Measurements from ENCODE around the gene FBN1.

Gene FBN1

DNA sequence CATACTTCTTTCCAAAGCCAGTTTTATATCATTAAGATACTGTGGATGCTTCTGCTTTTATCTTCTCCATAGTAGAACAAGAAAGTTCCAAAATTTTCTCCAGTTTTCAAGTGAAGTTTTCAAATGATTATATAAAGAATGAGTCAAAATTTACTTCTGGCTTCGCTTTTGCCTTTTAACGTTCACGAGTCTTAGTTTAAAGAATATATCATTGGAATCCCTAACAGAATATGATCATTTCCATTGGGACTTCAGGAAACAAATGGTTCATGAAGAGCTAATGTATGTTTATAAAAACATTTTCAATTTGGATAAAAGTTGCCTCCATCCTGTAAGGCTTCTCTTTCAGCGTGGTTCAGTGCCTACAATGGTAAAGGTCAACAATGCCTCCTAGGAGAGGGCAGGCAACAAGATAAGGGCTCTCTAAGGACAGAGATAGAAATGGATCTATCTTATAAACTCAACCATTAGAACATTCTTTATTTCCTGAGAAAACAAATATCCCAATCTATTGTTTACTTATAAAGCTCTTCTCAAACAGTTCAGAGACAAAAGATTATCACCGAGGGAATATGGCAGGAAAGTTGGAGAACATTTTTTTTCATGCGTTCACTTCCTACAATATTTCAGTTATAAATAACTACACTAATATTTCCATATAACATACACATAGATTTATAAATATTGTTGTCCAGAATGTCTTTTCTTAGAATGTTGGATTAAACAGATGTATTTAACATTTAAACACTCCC is 60.5 kb downstream of the FBN1 start:
- DNase-seq: no peak
- H3F3A ChIP-seq (ENCODE audit: insufficient read depth, low read length): no peaks in the 10 kb centered on the region
- TF ChIP-seq EZH2phosphoT487 (IDR thresholded peaks at IDR 0.05; ENCODE audit: low read length): no peak
- TF ChIP-seq, protein P1, sequence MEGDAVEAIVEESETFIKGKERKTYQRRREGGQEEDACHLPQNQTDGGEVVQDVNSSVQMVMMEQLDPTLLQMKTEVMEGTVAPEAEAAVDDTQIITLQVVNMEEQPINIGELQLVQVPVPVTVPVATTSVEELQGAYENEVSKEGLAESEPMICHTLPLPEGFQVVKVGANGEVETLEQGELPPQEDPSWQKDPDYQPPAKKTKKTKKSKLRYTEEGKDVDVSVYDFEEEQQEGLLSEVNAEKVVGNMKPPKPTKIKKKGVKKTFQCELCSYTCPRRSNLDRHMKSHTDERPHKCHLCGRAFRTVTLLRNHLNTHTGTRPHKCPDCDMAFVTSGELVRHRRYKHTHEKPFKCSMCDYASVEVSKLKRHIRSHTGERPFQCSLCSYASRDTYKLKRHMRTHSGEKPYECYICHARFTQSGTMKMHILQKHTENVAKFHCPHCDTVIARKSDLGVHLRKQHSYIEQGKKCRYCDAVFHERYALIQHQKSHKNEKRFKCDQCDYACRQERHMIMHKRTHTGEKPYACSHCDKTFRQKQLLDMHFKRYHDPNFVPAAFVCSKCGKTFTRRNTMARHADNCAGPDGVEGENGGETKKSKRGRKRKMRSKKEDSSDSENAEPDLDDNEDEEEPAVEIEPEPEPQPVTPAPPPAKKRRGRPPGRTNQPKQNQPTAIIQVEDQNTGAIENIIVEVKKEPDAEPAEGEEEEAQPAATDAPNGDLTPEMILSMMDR (IDR thresholded peaks at IDR 0.05; ENCODE audit: low read length): no peak
- TF ChIP-seq EZH2 (optimal IDR thresholded peaks at IDR 0.05; ENCODE audit: low read depth, low read length): no peak
- no peaks in the 10 kb centered on the region for H3K27me3 ChIP-seq (replicated peaks; ENCODE audit: insufficient read depth, low read length)
- H3K79me2 ChIP-seq (ENCODE audit: low read length): no peaks in the 10 kb centered on the region
- H3K4me1 ChIP-seq (ENCODE audit: low read length): no peaks in the 10 kb centered on the region
- H3K9ac ChIP-seq (ENCODE audit: low read length): no peak overlapping the region
- H3K9me3 ChIP-seq (replicated peaks; ENCODE audit: insufficient read depth, low read length): no peaks in the 10 kb centered on the region
- H3K9me2 ChIP-seq (replicated peaks; ENCODE audit: insufficient read depth, low read length): no peaks in the 10 kb centered on the region
- H3K4me2 ChIP-seq (ENCODE audit: low read depth, low read length): no peak overlapping the region
- H3K36me3 ChIP-seq (replicated peaks; ENCODE audit: insufficient read depth, low read length): no peaks in the 10 kb centered on the region
- H4K20me1 ChIP-seq (ENCODE audit: insufficient read depth, low read length): no peaks in the 10 kb centered on the region
- H3K4me3 ChIP-seq (ENCODE audit: low read length): no peak overlapping the region
- no peak overlapping the region for H3K27ac ChIP-seq (ENCODE audit: low read length)
- no peak overlapping the region for H2AFZ ChIP-seq (ENCODE audit: low read length)

GRCh38 chr15:48584090-48584811 is 61.3 kb downstream of the FBN1 start:
- no peak for DNase-seq
- Histone ChIP-seq H3K27me3 (replicated peaks; ENCODE audit: insufficient read depth, low read length) (no peaks in the 10 kb centered on the region), H3K9me3 (replicated peaks; ENCODE audit: insufficient read depth, low read length) (no peaks in the 10 kb centered on the region), H4K20me1 (ENCODE audit: insufficient read depth, low read length) (no peaks in the 10 kb centered on the region), H3K79me2 (ENCODE audit: low read length) (no peaks in the 10 kb centered on the region), H3K9me2 (replicated peaks; ENCODE audit: insufficient read depth, low read length) (no peaks in the 10 kb centered on the region), H2AFZ (ENCODE audit: low read length) (no peak overlapping the region), H3F3A (ENCODE audit: insufficient read depth, low read length) (no peaks in the 10 kb centered on the region), H3K27ac (ENCODE audit: low read length) (no peak overlapping the region), H3K36me3 (replicated peaks; ENCODE audit: insufficient read depth, low read length) (no peaks in the 10 kb centered on the region), H3K4me1 (ENCODE audit: low read length) (no peaks in the 10 kb centered on the region), H3K9ac (ENCODE audit: low read length) (no peak overlapping the region), H3K4me2 (ENCODE audit: low read depth, low read length) (no peak overlapping the region), H3K4me3 (ENCODE audit: low read length) (no peak overlapping the region)
- TF ChIP-seq, protein P1 (IDR thresholded peaks at IDR 0.05; ENCODE audit: low read length): no peak
- no peak for TF ChIP-seq EZH2phosphoT487 (IDR thresholded peaks at IDR 0.05; ENCODE audit: low read length)
- TF ChIP-seq EZH2 (optimal IDR thresholded peaks at IDR 0.05; ENCODE audit: low read depth, low read length): no peak

- Histone ChIP-seq H3K36me3 (replicated peaks; ENCODE audit: insufficient read depth, low read length) (no peaks in the 10 kb centered on the region), H3K4me3 (ENCODE audit: low read length) (no peak overlapping the region), H3K27me3 (replicated peaks; ENCODE audit: insufficient read depth, low read length) (no peaks in the 10 kb centered on the region), H3K4me2 (ENCODE audit: low read depth, low read length) (no peak overlapping the region), H3K4me1 (ENCODE audit: low read length) (no peaks in the 10 kb centered on the region), H4K20me1 (ENCODE audit: insufficient read depth, low read length) (no peaks in the 10 kb centered on the region), H3K9me3 (replicated peaks; ENCODE audit: insufficient read depth, low read length) (no peaks in the 10 kb centered on the region), H3K27ac (ENCODE audit: low read length) (no peak overlapping the region), H3K9ac (ENCODE audit: low read length) (no peak overlapping the region), H3K9me2 (replicated peaks; ENCODE audit: insufficient read depth, low read length) (no peaks in the 10 kb centered on the region), H3F3A (ENCODE audit: insufficient read depth, low read length) (no peaks in the 10 kb centered on the region), H2AFZ (ENCODE audit: low read length) (no peak overlapping the region), H3K79me2 (ENCODE audit: low read length) (no peaks in the 10 kb centered on the region)
- no peak for TF ChIP-seq EZH2phosphoT487 (IDR thresholded peaks at IDR 0.05; ENCODE audit: low read length)
- no peak for TF ChIP-seq EZH2 (optimal IDR thresholded peaks at IDR 0.05; ENCODE audit: low read depth, low read length)
- TF ChIP-seq, protein P1 (IDR thresholded peaks at IDR 0.05; ENCODE audit: low read length): no peak
- DNase-seq: no peak
Observed at GRCh38 chr15:48582452-48583247, 62.9 kb downstream of the FBN1 start.

Data from MM.1S (cell line).